ENCODE measurements around the gene ANKRD50.

- TF ChIP-seq POLR2A (IDR thresholded peaks at IDR 0.05; ENCODE audit: low read depth, low read length) (no peak), PAX5 (IDR thresholded peaks at IDR 0.05; ENCODE audit: insufficient read depth, low read length, severe bottlenecking) (no peak), POU2F2 (IDR thresholded peaks at IDR 0.05; ENCODE audit: low read depth, low read length) (no peak), POLR2AphosphoS5 (IDR thresholded peaks at IDR 0.05; ENCODE audit: low read depth, low read length) (no peak), TAF1 (IDR thresholded peaks at IDR 0.05; ENCODE audit: low read depth, low read length) (no peak)
Measured at GRCh38 chr4:124644621-124645020, 67.9 kb downstream of the ANKRD50 start.

All from GM12891 (cell line).